Osteocyte (in vitro differentiated cells): ENCODE results near the gene SETD9. TPM values are rescaled to one million over a fixed set of nuclear protein-coding genes. Genes with fewer than 3 reads are reported as not detected.

Experiments used
- DNase-seq: peaks from one replicate; pipeline ENCODE4 v3.0.0; 2021; ENCODE audit warnings: mixed read lengths; ENCODE audit not compliant: unreplicated experiment; ENCODE audit errors: extremely low spot score
- H3K27ac Mint-ChIP-seq: one replicate; pipeline ENCODE4 v1.8.0; 2021; ENCODE audit warnings: mild to moderate bottlenecking, mixed read lengths; ENCODE audit not compliant: unreplicated experiment
- H3K27me3 Mint-ChIP-seq: one replicate; pipeline ENCODE4 v1.8.0; 2021; ENCODE audit warnings: mixed read lengths; ENCODE audit not compliant: unreplicated experiment
- H3K36me3 Mint-ChIP-seq: one replicate; pipeline ENCODE4 v1.8.0; 2021; ENCODE audit warnings: mixed read lengths; ENCODE audit not compliant: unreplicated experiment
- H3K4me1 Mint-ChIP-seq: one replicate; pipeline ENCODE4 v1.8.0; 2021; ENCODE audit warnings: mixed read lengths; ENCODE audit not compliant: unreplicated experiment
- H3K4me3 Mint-ChIP-seq: one replicate; pipeline ENCODE4 v1.8.0; 2021; ENCODE audit warnings: mild to moderate bottlenecking, moderate library complexity, mixed read lengths; ENCODE audit not compliant: unreplicated experiment
- H3K9me3 Mint-ChIP-seq: one replicate; pipeline ENCODE4 v1.8.0; 2021; ENCODE audit warnings: mixed read lengths; ENCODE audit not compliant: unreplicated experiment
- CTCF ChIP-seq: fragments of 200-600 bp; sonication (generic); IDR thresholded peaks from 2 replicates; pipeline ENCODE4 v1.5.0; 2021; ENCODE audit warnings: antibody characterized with exemption, mild to moderate bottlenecking, moderate library complexity
- total RNA-seq: library from RNA; stranded (reverse); gene quantifications from 2 replicates; pipeline ENCODE4 v1.2.1, GENCODE V29; 2021

Gene SETD9
- total RNA-seq, 1 donor from 2014 or later = 11.0 TPM

- Mint-ChIP-seq H3K4me1 (peaks cover 10% of the 10 kb centered on the region), H3K27ac (no peak overlapping the region), H3K4me3 (no peak overlapping the region), H3K27me3 (no peaks in the 10 kb centered on the region), H3K9me3 (no peaks in the 10 kb centered on the region), H3K36me3 (peaks cover 2% of the 10 kb centered on the region)
- DNase-seq = no peak
- TF ChIP-seq CTCF = no peak
These were observed 5.3 kb downstream of the SETD9 start for GRCh38 chr5:56914678-56915077.

GRCh38 chr5:56917534-56917933 lies 8.1 kb downstream of the SETD9 start:
- Mint-ChIP-seq H3K9me3 (no peaks in the 10 kb centered on the region), H3K27me3 (no peaks in the 10 kb centered on the region), H3K27ac (no peak overlapping the region), H3K4me1 (no peaks in the 10 kb centered on the region), H3K36me3 (peaks cover 7% of the 10 kb centered on the region), H3K4me3 (no peak overlapping the region)
- TF ChIP-seq CTCF = no peak
- no peak for DNase-seq

GRCh38 chr5:56918054-56918453 lies 8.7 kb downstream of the SETD9 start:
- no peaks in the 10 kb centered on the region for H3K9me3 Mint-ChIP-seq
- no peak for DNase-seq
- H3K27ac Mint-ChIP-seq = no peak overlapping the region
- H3K27me3 Mint-ChIP-seq = no peaks in the 10 kb centered on the region
- H3K4me3 Mint-ChIP-seq = no peak overlapping the region
- no peaks in the 10 kb centered on the region for H3K4me1 Mint-ChIP-seq
- no peak for TF ChIP-seq CTCF
- peaks cover 12% of the 10 kb centered on the region for H3K36me3 Mint-ChIP-seq

- no peaks in the 10 kb centered on the region for H3K4me1 Mint-ChIP-seq
- no peaks in the 10 kb centered on the region for H3K9me3 Mint-ChIP-seq
- no peak overlapping the region for H3K4me3 Mint-ChIP-seq
- H3K27me3 Mint-ChIP-seq = no peaks in the 10 kb centered on the region
- no peak overlapping the region for H3K27ac Mint-ChIP-seq
- no peak for TF ChIP-seq CTCF
- H3K36me3 Mint-ChIP-seq = peaks cover 29% of the 10 kb centered on the region
- no peak for DNase-seq
These were observed 10.7 kb downstream of the SETD9 start for GRCh38 chr5:56919942-56920662.

GRCh38 chr5:56922922-56923321 lies 13.5 kb downstream of the SETD9 start:
- Mint-ChIP-seq H3K4me1 (no peaks in the 10 kb centered on the region), H3K27me3 (no peaks in the 10 kb centered on the region), H3K27ac (no peak overlapping the region), H3K36me3 (peaks cover 52% of the 10 kb centered on the region), H3K9me3 (no peaks in the 10 kb centered on the region), H3K4me3 (no peak overlapping the region)
- DNase-seq = no peak
- TF ChIP-seq CTCF = no peak
